Activated gamma-delta T cell treated with Interleukin-2 at 50 U/mL for 16 hours (primary cell): ENCODE measurements around the gene TXNDC2.
"Not testable (repeated sequence)": the region's sequence is repeated elsewhere in the genome, so short reads cannot be mapped to it uniquely, and the experiment has no call there.

Source experiments
- DNase-seq: peaks from one replicate; pipeline ENCODE4 v3.0.0-alpha.2; 2020

Gene TXNDC2

GRCh38 chr18:9885170-9886004, at the start of gene TXNDC2:
TXNDC2 (plus strand) TSS chr18:9885973; CDS start chr18:9886681, 708 bp downstream.
- no peak for DNase-seq

GRCh38 chr18:9838144-9838877, 47.5 kb upstream of the TXNDC2 start:
- no peak for DNase-seq

GRCh38 chr18:9839211-9839610, 46.6 kb upstream of the TXNDC2 start:
- DNase-seq, result no peak

GRCh38 chr18:9839853-9840252, 45.9 kb upstream of the TXNDC2 start:
- no peak for DNase-seq

- no peak for DNase-seq
Measured at GRCh38 chr18:9841752-9842151, 44.0 kb upstream of the TXNDC2 start.

- DNase-seq, result no peak
Measured at GRCh38 chr18:9842448-9842847, 43.3 kb upstream of the TXNDC2 start.

- no peak for DNase-seq
Measured at GRCh38 chr18:9845256-9845655, 40.5 kb upstream of the TXNDC2 start.

- no peak for DNase-seq
Measured at GRCh38 chr18:9846162-9846925, 39.4 kb upstream of the TXNDC2 start.

- DNase-seq, result no peak
Measured at GRCh38 chr18:9848170-9848879, 37.4 kb upstream of the TXNDC2 start.

GRCh38 chr18:9849407-9850283, 36.1 kb upstream of the TXNDC2 start:
- no peak for DNase-seq

- DNase-seq, result no peak
Measured at GRCh38 chr18:9850309-9850708, 35.5 kb upstream of the TXNDC2 start.

- no peak for DNase-seq
Measured at GRCh38 chr18:9851511-9851910, 34.3 kb upstream of the TXNDC2 start.

GRCh38 chr18:9852266-9853081, 33.3 kb upstream of the TXNDC2 start:
- DNase-seq, result no peak

- no peak for DNase-seq
Measured at GRCh38 chr18:9854801-9855676, 30.7 kb upstream of the TXNDC2 start.

- no peak for DNase-seq
Measured at GRCh38 chr18:9855681-9856080, 30.1 kb upstream of the TXNDC2 start.

GRCh38 chr18:9856092-9856491, 29.7 kb upstream of the TXNDC2 start:
- DNase-seq, result no peak

- DNase-seq, result not testable (repeated sequence)
Measured at GRCh38 chr18:9857479-9857998, 28.2 kb upstream of the TXNDC2 start.

GRCh38 chr18:9858642-9859041, 27.1 kb upstream of the TXNDC2 start:
- no peak for DNase-seq

- no peak for DNase-seq
Measured at GRCh38 chr18:9859232-9859631, 26.5 kb upstream of the TXNDC2 start.

- no peak for DNase-seq
Measured at GRCh38 chr18:9860682-9861081, 25.1 kb upstream of the TXNDC2 start.
